Measurements from ENCODE around the gene CPHXL.

Gene CPHXL

GRCh38 chr16:75697571-75697970, 28.7 kb downstream of the CPHXL start:
- DNase-seq, result no peak

DNA sequence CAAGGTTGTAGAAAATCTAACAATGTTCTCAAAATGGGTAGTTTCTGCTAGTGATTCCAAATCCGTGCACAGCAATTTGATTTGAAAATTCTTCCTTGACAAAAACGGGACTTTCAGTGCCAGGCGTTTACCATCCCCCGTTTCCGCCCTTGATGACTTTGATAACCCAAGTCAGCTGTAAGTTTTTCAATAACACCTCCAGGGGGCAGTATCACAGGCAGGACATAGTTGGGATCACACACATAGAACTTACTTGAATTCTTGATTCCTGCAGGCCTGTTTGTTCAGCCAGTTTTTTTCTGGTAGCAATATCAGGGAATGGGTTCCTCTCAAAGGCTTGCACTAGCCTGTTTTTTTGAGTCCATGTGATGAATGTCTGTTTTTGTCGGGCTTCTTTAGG, 30.6 kb downstream of the CPHXL start:
- no peak for DNase-seq

GRCh38 chr16:75687361-75687760, 38.9 kb downstream of the CPHXL start:
- DNase-seq, result no peak

- DNase-seq, result no peak
Observed at GRCh38 chr16:75682308-75682707, 44.0 kb downstream of the CPHXL start.

DNA sequence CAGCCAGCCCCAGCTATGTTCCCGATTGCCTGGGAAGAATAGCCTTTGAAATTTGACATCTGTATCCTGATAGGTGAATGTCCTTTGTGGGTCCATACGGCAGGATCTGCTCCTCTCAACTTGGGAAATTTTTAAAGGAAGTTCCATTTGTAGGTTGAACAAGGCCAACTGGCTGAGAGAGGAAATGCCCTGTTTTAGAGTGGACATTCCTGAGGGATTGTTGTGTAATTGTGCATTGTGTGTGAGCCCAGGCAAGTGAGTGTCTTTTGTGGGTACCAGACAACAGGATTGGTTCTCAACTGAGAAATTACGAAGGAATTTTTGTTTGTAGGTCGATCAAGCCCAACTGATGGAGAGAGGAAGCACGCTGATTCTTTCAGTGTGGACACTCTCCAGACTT, 46.9 kb downstream of the CPHXL start:
- no peak for DNase-seq

DNA sequence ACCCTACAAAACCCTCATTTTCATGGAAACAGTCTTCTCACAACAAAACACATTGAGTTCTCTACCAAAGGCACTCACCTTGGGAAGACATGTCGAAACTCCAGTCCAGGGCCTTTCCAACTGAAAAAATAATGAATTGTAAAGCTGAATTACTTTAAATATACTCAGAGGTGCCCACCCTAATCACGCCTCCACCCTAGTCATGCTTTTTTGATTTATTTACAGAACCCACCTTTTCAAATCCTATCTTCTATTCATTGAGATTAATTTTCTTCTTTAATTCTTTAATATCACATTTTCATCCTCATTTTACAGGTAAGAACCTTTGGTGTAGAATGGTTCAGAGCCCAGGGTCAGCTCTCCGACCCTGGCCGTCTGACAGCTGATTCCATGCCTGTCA, 49.4 kb downstream of the CPHXL start, which contains the start of gene CPHXL2:
Gene CPHXL2, minus strand, starts transcription at position 101 of the 400 bp plus-strand sequence. Its CDS starts 10 bp downstream, at position 91.
- DNase-seq, result no peak

- no peak for DNase-seq
Observed at GRCh38 chr16:75667503-75667902, 58.8 kb downstream of the CPHXL start.
